Stomach (tissue), 9 donors: Measurements from ENCODE around the gene CHRNA5. TPM values are rescaled to one million over a fixed set of nuclear protein-coding genes. Genes with fewer than 3 reads are reported as not detected.

Experiments used
- DNase-seq, 2 donors: peaks; one replicate each; pipeline versions ENCODE4 v3.0.0 to v3.0.0-alpha.2; 2013 to 2019
- H3K27ac ChIP-seq, 5 donors: fragments of 200-600 bp in 4 of 5; sonication (generic) in 4 of 5; one replicate each; pipeline ENCODE4 v1.5.1; 2013 to 2019; ENCODE audit warnings: mild to moderate bottlenecking in 1 of 5, moderate library complexity in 1 of 5
- H3K27me3 ChIP-seq, 3 donors: fragments of 200-600 bp; sonication (generic); one replicate each; pipeline ENCODE4 v1.5.1; 2017 to 2019; ENCODE audit warnings: mixed run types in 1 of 3
- H3K36me3 ChIP-seq, 4 donors: fragments of 200-600 bp; sonication (generic); 1 replicate in 3 of 4; 2 replicates in 1 of 4; pipeline ENCODE4 v1.5.1; 2016 to 2019
- H3K4me1 ChIP-seq, 4 donors: fragments of 200-600 bp; sonication (generic); one replicate each; pipeline ENCODE4 v1.5.1; 2016 to 2019
- H3K4me3 ChIP-seq, 4 donors: fragments of 200-600 bp; sonication (generic) in 3 of 4; one replicate each; pipeline ENCODE4 v1.5.1; 2016 to 2019; ENCODE audit warnings: mild to moderate bottlenecking in 1 of 4
- H3K9me3 ChIP-seq, 4 donors: fragments of 200-600 bp; sonication (generic); one replicate each; pipeline ENCODE4 v1.5.1; 2016 to 2019
- CTCF ChIP-seq, 7 experiments: fragments of 450-650 bp in 4 of 7; fragments of 200-600 bp in 3 of 7; sonication (generic) in 3 of 7; IDR thresholded peaks; one replicate each; pipeline ENCODE4 v1.5.1; 2016 to 2019; ENCODE audit warnings: antibody characterized with exemption in 7 of 7, control low read depth in 2 of 7, mild to moderate bottlenecking in 1 of 7
- EP300 ChIP-seq: sonication (generic); formaldehyde crosslinking; IDR thresholded peaks from one replicate; pipeline ENCODE4 v1.6.1; 2017; ENCODE audit warnings: antibody characterized with exemption
- POLR2A ChIP-seq, 4 donors: fragments of 450-650 bp; IDR thresholded peaks; one replicate each; pipeline ENCODE4 v1.6.1; 2016; ENCODE audit warnings: antibody characterized with exemption in 4 of 4, control low read depth in 2 of 4, mild to moderate bottlenecking in 1 of 4, moderate library complexity in 1 of 4
- POLR2AphosphoS5 ChIP-seq, 3 donors: sonication (generic); formaldehyde crosslinking; IDR thresholded peaks; one replicate each; pipeline ENCODE4 v1.6.1; 2016; ENCODE audit warnings: antibody characterized with exemption in 3 of 3
- WGBS, 5 donors: extraction: QIAGEN DNeasy Blood & Tissue Kit in 3 of 5; methylation state at CpG; one replicate each; pipeline versions ENCODE4 v1.1.5 to v1.1.7; 2013 to 2018; 5-methylcytosine and 5-hydroxymethylcytosine counted together
- intact Hi-C: fragments of 100-400 bp; cut with DNase I; formaldehyde crosslinking; loops from one replicate; pipeline ENCODE4 v1.15.1; 2023; ENCODE audit warnings: low total_unique reads
- polyA plus RNA-seq, 3 donors: library from polyadenylated mRNA; stranded (reverse); fragments of 200-250 nt; gene quantifications; one replicate each; pipeline ENCODE4 v1.2.3, GENCODE V29; 2013
- total RNA-seq, 5 donors: library from RNA; depleted of rRNA; stranded (reverse); fragments of >200 nt; gene quantifications; one replicate each; pipeline versions ENCODE4 v1.1.0 to v1.2.3, GENCODE V29; 2014 to 2016
- donor health status: healthy with polysubstance abuse.
- donor health status: Bipolar disorder and iron deficiency.
- donor health status: healthy.

Gene CHRNA5
- total and polyA plus RNA-seq, 8 donors: 1.1 to 1.8 (median 1.3) TPM; not detected in 4

DNA sequence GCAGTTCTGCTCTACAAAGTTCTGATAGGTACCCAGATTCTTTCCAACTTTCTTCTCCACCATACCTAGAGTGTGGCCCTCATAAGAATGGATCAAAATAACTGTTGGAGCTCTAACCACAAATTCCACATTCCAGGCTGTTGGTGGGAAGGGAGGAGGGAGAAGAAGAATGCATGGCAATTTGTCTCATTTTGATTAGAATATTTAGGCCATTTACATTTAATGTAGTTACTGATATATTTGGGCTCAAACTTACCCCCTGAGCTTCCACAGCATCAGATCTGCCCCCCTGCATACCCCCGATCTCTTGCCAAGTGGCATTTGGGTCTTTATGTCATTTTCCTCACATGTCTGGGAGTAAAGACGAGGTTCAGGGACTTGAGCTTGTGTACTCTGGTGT is 68.0 kb downstream of the CHRNA5 start:
- no peak overlapping the region for H3K4me3 ChIP-seq
- no peak overlapping the region for H3K27ac ChIP-seq
- peaks cover 0 to 15% (median under 1%) of the 10 kb centered on the region in 3 donors for H3K27me3 ChIP-seq
- peaks cover 0 to 14% (median 12%) of the 10 kb centered on the region in 4 donors for H3K9me3 ChIP-seq
- no peaks in the 10 kb centered on the region for H3K36me3 ChIP-seq
- TF ChIP-seq POLR2AphosphoS5 (IDR thresholded peaks at IDR 0.05): no peak
- no peak for TF ChIP-seq EP300
- TF ChIP-seq POLR2A (IDR thresholded peaks at IDR 0.05): no peak
- TF ChIP-seq CTCF (IDR thresholded peaks at IDR 0.05): no peak
- intact Hi-C loops: no loop called here
- no peaks in the 10 kb centered on the region for H3K4me1 ChIP-seq
- 87 to 95% (median 92%) methylated on average over 2 of the region's 2 CpGs for WGBS, 5 donors
- no peak for DNase-seq

- Histone ChIP-seq H3K27ac (no peak overlapping the region), H3K9me3 (peaks cover 0 to 14% (median 12%) of the 10 kb centered on the region in 4 donors), H3K4me3 (no peak overlapping the region), H3K27me3 (peaks cover 0 to 11% (median 0%) of the 10 kb centered on the region in 3 donors), H3K4me1 (no peaks in the 10 kb centered on the region), H3K36me3 (no peaks in the 10 kb centered on the region)
- 71 to 85% (median 79%) methylated on average over 9 to 12 of the region's 12 CpGs for WGBS, 5 donors
- peak; percentile 11 to 37 for DNase-seq
- TF ChIP-seq CTCF (IDR thresholded peaks at IDR 0.05) (no peak), POLR2A (IDR thresholded peaks at IDR 0.05) (no peak), POLR2AphosphoS5 (IDR thresholded peaks at IDR 0.05) (no peak), EP300 (no peak)
- intact Hi-C loops: no loop called here
These were observed 69.2 kb downstream of the CHRNA5 start for GRCh38 chr15:78634210-78635145.

DNA sequence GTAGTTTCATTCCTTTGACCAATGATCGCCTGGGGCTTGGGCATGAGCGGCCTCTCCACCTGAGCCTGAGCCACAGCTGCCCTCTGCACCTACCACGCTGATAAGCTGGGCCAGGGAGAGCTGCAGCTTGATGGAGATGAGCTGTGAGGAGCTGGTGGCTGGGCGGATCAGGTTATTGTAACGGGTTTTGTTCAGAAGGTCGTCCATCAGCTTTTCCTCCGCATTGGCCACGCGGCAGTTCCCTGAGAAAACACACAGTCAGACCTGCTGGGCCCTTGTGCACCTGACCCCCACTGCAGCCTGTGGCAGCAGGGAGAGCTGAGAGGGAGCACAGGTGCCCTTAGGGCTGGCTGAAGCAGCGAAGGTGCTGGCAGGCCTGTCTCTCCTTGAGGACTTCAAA is 70.0 kb downstream of the CHRNA5 start:
- Histone ChIP-seq H3K36me3 (no peaks in the 10 kb centered on the region), H3K4me1 (peaks cover 0 to 4% (median under 1%) of the 10 kb centered on the region in 4 donors), H3K27ac (no peak overlapping the region), H3K27me3 (peaks cover 0 to 19% (median 2%) of the 10 kb centered on the region in 3 donors), H3K9me3 (peaks cover 0 to 14% (median 12%) of the 10 kb centered on the region in 4 donors), H3K4me3 (no peak overlapping the region)
- DNase-seq: no peak
- 78 to 94% (median 85%) methylated on average over 10 of the region's 10 CpGs for WGBS, 5 donors
- TF ChIP-seq POLR2A (IDR thresholded peaks at IDR 0.05) (no peak), CTCF (IDR thresholded peaks at IDR 0.05) (no peak), POLR2AphosphoS5 (IDR thresholded peaks at IDR 0.05) (no peak), EP300 (no peak)
- intact Hi-C loops: no loop called here

DNA sequence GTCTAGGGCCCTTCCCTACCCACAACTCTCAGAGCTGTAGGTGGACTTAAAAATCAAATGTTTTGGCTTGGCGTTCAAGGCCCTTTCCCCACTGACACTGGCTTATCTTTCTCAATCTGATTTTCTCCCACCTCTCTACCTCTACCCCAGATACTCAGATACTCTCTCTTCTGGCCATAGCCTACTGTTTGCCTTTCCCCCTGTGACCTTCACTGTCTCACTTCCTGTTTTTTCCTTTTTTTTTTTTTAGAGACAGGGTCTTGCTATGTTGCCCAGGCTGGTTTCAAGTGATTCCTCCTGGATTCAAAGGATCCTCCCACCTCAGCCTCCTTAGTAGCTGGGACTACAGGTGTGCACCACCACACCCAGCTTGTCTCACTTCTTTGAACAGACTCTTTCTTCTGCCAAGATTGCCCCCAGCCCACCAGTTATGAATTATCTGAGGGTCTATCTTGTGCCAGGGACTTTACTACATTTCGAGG is 71.1 kb downstream of the CHRNA5 start:
- TF ChIP-seq CTCF (IDR thresholded peaks at IDR 0.05): no peak
- TF ChIP-seq EP300: no peak
- TF ChIP-seq POLR2A (IDR thresholded peaks at IDR 0.05): no peak
- no peak for TF ChIP-seq POLR2AphosphoS5 (IDR thresholded peaks at IDR 0.05)
- 80 to 84% (median 81%) methylated on average over 2 of the region's 2 CpGs for WGBS, 5 donors
- Histone ChIP-seq H3K36me3 (no peaks in the 10 kb centered on the region), H3K4me1 (peaks cover 8 to 14% (median 11%) of the 10 kb centered on the region in 4 donors), H3K9me3 (peaks cover 0 to 14% (median 12%) of the 10 kb centered on the region in 4 donors), H3K27me3 (peaks cover 0 to 30% (median 13%) of the 10 kb centered on the region in 3 donors), H3K27ac (no peak overlapping the region), H3K4me3 (no peak overlapping the region)
- no peak for DNase-seq
- intact Hi-C loops: no loop called here
